ENCODE data around the gene TNIK. TPM values are rescaled to one million over a fixed set of nuclear protein-coding genes. Genes with fewer than 3 reads are reported as not detected.

TNIK gene
- total and polyA plus RNA-seq, 10 of the 15 experiments (the other 5 are each of a cell fraction or from before 2014, with no cell fraction given), result 13.9 to 74.3 (median 48.2) TPM

DNA sequence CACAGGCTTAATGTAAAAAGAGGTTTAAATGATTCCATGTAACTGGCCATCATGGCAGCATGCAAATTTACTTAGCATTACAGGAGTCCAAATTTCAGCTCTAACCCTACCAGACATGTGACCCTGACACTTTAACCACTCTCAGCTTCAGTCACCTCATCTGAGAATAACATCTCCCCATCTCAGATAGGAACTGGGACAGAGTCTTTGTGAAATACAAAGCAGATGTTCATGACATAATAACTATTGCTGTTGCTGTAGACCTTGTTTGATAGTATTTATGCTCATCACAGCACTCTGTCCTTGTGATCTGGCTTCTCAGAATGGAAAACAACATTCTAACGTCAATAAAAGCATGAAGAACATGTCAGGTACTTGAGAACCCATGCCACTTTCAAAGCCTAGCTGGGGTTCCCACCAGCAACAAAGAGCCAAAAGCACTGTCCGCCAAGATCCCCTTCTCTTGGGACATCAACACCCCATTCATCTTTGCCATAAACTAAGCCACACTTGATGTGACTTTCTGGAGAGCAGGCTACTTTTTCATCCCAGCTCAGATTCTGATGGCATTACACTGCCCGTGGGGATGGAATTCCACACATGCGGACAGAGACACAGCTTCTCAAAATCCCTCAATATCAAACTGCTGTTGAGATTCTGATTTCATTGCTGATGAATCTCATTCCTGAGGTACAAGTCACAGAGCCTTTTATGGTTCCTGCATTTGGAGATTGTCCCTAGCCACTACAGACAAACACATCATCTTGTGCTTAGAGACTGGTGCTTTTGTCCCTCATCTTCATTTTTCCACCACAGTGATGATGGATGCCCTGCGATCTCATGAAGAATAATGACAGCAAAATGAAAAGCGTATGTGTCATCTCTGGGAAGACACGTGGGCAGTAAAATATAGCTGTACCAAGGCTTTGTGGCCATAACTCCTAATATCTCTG lies 202.7 kb downstream of the TNIK start:
- no peaks in the 10 kb centered on the region for H3K27me3 ChIP-seq (replicated peaks in 1 of 2; ENCODE audit: control insufficient read depth in 2 of 2, insufficient read depth in 2 of 2, low read length in 1 of 2)
- peak; percentile 76 for DNase-seq (ENCODE audit: low read depth, low spot score)
- no peaks in the 10 kb centered on the region for H3K36me3 ChIP-seq (ENCODE audit: control insufficient read depth in 2 of 2, insufficient read depth in 2 of 2, low read length in 1 of 2)
- ChIA-PET RAD21 (ENCODE audit: unreplicated experiment) (interaction anchor here (0.9 to 7.0 kb wide), 10 partner anchors 10 to 144 kb away, joined by 3 to 81 read pairs (median 16); no protein-coding TSS in a partner anchor), SMC1A (ENCODE audit: uncharacterized antibody, unreplicated experiment) (interaction anchor here (1.0 to 23.0 kb wide), 17 partner anchors 9 to 171 kb away, joined by 3 to 657 read pairs (median 6); no protein-coding TSS in a partner anchor), POLR2A (interaction anchor here (1.1 to 4.3 kb wide), 7 partner anchors 9 to 91 kb away, joined by 3 to 37 read pairs (median 14); no protein-coding TSS in a partner anchor), CTCF (interaction anchor here (0.5 to 8.0 kb wide), 15 partner anchors 8 to 260 kb away, joined by 3 to 42 read pairs (median 4); no protein-coding TSS in a partner anchor)
- BruUV-seq (replicated peaks), result TSS peak; percentile 74
- H3K9ac ChIP-seq (ENCODE audit: control insufficient read depth, insufficient read depth, low read length), result peak overlapping the region; percentile 8; the same call in 1 of the 2 replicates
- H3K79me2 ChIP-seq (ENCODE audit: control insufficient read depth, insufficient read depth, low read length), result peaks cover 94% of the 10 kb centered on the region
- ATAC-seq, result peak; percentile 74
- intact Hi-C loops (cut with micrococcal nuclease; ENCODE audit: unreplicated experiment), result loop anchor here (2.0 to 10.0 kb wide), 3 partner anchors 73 to 307 kb away; no protein-coding TSS in a partner anchor
- H3K4me2 ChIP-seq (ENCODE audit: control insufficient read depth, insufficient read depth), result peak overlapping the region; percentile 61
- peaks cover 86% of the 10 kb centered on the region for H3K4me1 ChIP-seq (ENCODE audit: control insufficient read depth, insufficient read depth, low read length)
- H3K4me3 ChIP-seq, result peak overlapping the region; percentile 31; the same call in 1 of the 2 replicates
- H4K20me1 ChIP-seq (ENCODE audit: control insufficient read depth, insufficient read depth), result no peaks in the 10 kb centered on the region
- WGBS (ENCODE audit: insufficient coverage, insufficient replicate concordance, low lambda C conversion rate, missing lambda C conversion rate), result 66% methylated on average over 7 of the region's 7 CpGs
- FAIRE-seq, result peak; percentile 23
- peak overlapping the region; percentile 87 for H3K27ac ChIP-seq (ENCODE audit: control insufficient read depth, insufficient read depth)
- in situ Hi-C loops (cut with MboI), result no loop called here
- H2AFZ ChIP-seq (ENCODE audit: control insufficient read depth, low read depth, low read length), result no peak overlapping the region
- H3K9me3 ChIP-seq (replicated peaks; ENCODE audit: control insufficient read depth, insufficient read depth, low read length), result no peaks in the 10 kb centered on the region; the same call in 2 of the 3 replicates
- no peak; the same call in 1 of the 2 replicates for TF ChIP-seq MTA2 (IDR thresholded peaks at IDR 0.05; ENCODE audit: low read depth)
- TF ChIP-seq, protein P1, sequence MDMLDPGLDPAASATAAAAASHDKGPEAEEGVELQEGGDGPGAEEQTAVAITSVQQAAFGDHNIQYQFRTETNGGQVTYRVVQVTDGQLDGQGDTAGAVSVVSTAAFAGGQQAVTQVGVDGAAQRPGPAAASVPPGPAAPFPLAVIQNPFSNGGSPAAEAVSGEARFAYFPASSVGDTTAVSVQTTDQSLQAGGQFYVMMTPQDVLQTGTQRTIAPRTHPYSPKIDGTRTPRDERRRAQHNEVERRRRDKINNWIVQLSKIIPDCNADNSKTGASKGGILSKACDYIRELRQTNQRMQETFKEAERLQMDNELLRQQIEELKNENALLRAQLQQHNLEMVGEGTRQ (IDR thresholded peaks at IDR 0.05; ENCODE audit: borderline replicate concordance, low read depth, low read length), result peak; percentile 46; the same call in 1 of the 2 replicates
- TF ChIP-seq RUNX3 (IDR thresholded peaks at IDR 0.05; ENCODE audit: low read length), result peak; percentile 79
- TF ChIP-seq, protein P2, sequence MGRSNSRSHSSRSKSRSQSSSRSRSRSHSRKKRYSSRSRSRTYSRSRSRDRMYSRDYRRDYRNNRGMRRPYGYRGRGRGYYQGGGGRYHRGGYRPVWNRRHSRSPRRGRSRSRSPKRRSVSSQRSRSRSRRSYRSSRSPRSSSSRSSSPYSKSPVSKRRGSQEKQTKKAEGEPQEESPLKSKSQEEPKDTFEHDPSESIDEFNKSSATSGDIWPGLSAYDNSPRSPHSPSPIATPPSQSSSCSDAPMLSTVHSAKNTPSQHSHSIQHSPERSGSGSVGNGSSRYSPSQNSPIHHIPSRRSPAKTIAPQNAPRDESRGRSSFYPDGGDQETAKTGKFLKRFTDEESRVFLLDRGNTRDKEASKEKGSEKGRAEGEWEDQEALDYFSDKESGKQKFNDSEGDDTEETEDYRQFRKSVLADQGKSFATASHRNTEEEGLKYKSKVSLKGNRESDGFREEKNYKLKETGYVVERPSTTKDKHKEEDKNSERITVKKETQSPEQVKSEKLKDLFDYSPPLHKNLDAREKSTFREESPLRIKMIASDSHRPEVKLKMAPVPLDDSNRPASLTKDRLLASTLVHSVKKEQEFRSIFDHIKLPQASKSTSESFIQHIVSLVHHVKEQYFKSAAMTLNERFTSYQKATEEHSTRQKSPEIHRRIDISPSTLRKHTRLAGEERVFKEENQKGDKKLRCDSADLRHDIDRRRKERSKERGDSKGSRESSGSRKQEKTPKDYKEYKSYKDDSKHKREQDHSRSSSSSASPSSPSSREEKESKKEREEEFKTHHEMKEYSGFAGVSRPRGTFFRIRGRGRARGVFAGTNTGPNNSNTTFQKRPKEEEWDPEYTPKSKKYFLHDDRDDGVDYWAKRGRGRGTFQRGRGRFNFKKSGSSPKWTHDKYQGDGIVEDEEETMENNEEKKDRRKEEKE (IDR thresholded peaks at IDR 0.05), result no peak
- TF ChIP-seq STAT3 (IDR thresholded peaks at IDR 0.05; ENCODE audit: low read depth, low read length), result no peak
- TF ChIP-seq, protein P3, sequence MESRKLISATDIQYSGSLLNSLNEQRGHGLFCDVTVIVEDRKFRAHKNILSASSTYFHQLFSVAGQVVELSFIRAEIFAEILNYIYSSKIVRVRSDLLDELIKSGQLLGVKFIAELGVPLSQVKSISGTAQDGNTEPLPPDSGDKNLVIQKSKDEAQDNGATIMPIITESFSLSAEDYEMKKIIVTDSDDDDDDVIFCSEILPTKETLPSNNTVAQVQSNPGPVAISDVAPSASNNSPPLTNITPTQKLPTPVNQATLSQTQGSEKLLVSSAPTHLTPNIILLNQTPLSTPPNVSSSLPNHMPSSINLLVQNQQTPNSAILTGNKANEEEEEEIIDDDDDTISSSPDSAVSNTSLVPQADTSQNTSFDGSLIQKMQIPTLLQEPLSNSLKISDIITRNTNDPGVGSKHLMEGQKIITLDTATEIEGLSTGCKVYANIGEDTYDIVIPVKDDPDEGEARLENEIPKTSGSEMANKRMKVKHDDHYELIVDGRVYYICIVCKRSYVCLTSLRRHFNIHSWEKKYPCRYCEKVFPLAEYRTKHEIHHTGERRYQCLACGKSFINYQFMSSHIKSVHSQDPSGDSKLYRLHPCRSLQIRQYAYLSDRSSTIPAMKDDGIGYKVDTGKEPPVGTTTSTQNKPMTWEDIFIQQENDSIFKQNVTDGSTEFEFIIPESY (IDR thresholded peaks at IDR 0.05), result no peak
- TF ChIP-seq ESRRA (IDR thresholded peaks at IDR 0.05; ENCODE audit: low read length), result no peak
- 0 out of 2 replicates have a peak, but pooled peaks have one; percentile 42 for TF ChIP-seq MEF2A (IDR thresholded peaks at IDR 0.05; ENCODE audit: insufficient read depth, low read depth, low read length)
- TF ChIP-seq CBFB (IDR thresholded peaks at IDR 0.05; ENCODE audit: low read depth), result 0 out of 2 replicates have a peak, but pooled peaks have one; percentile 43
- peak; percentile 81 for TF ChIP-seq YY1 (IDR thresholded peaks at IDR 0.05; ENCODE audit: low read depth, low read length)
- TF ChIP-seq NFXL1 (IDR thresholded peaks at IDR 0.05; ENCODE audit: borderline replicate concordance), result no peak
- no peak for TF ChIP-seq JUND (IDR thresholded peaks at IDR 0.05; ENCODE audit: low read depth, low read length)
- no peak for TF ChIP-seq KDM1A (IDR thresholded peaks at IDR 0.05; ENCODE audit: borderline replicate concordance)

Measured in GM12878 (cell line).